GM13976 (cell line): ENCODE results near the gene ERFL.

Source experiments
- DNase-seq: peaks from one replicate; pipeline ENCODE4 v3.0.0; 2012; ENCODE audit warnings: low spot score
- in situ Hi-C: fragments of 300-500 bp; cut with MboI; formaldehyde crosslinking; loops from one replicate; pipeline ENCODE4 v1.12.0; 2022; ENCODE audit warnings: low sequenced_read_pairs, mixed read lengths, inconsistent platforms; ENCODE audit not compliant: unreplicated experiment
- TF ChIP-seq, protein P1 (sequence below): IDR thresholded peaks from 2 replicates; pipeline ENCODE4 v1.5.1; 2012; ENCODE audit warnings: borderline replicate concordance, mild to moderate bottlenecking; ENCODE audit not compliant: insufficient read depth; ENCODE audit errors: extremely low read depth, missing control alignments, control extremely low read depth

ERFL gene

DNA sequence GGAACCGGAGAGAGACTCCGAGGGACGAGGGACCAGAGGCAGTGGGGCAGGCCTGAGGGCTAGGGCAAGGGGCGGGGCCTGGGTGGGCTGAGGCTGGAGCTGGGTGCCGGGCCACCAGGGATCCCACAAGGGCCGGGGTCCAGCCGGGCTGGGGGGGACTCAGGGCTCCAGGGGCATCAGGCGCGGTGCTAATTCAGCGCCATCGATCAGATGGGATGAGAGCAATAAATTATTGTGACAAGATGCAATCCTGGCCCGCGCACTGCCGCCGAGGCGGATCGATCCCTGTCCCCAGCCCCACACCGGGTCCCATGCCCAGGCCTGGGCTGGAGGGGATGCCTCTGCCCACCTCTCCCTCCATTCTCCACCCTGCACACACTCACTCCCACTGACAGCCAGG is 5.7 kb downstream of the ERFL start:
- TF ChIP-seq, protein P1, sequence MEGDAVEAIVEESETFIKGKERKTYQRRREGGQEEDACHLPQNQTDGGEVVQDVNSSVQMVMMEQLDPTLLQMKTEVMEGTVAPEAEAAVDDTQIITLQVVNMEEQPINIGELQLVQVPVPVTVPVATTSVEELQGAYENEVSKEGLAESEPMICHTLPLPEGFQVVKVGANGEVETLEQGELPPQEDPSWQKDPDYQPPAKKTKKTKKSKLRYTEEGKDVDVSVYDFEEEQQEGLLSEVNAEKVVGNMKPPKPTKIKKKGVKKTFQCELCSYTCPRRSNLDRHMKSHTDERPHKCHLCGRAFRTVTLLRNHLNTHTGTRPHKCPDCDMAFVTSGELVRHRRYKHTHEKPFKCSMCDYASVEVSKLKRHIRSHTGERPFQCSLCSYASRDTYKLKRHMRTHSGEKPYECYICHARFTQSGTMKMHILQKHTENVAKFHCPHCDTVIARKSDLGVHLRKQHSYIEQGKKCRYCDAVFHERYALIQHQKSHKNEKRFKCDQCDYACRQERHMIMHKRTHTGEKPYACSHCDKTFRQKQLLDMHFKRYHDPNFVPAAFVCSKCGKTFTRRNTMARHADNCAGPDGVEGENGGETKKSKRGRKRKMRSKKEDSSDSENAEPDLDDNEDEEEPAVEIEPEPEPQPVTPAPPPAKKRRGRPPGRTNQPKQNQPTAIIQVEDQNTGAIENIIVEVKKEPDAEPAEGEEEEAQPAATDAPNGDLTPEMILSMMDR: no peak
- no peak for DNase-seq
- in situ Hi-C loops: no loop called here

DNA sequence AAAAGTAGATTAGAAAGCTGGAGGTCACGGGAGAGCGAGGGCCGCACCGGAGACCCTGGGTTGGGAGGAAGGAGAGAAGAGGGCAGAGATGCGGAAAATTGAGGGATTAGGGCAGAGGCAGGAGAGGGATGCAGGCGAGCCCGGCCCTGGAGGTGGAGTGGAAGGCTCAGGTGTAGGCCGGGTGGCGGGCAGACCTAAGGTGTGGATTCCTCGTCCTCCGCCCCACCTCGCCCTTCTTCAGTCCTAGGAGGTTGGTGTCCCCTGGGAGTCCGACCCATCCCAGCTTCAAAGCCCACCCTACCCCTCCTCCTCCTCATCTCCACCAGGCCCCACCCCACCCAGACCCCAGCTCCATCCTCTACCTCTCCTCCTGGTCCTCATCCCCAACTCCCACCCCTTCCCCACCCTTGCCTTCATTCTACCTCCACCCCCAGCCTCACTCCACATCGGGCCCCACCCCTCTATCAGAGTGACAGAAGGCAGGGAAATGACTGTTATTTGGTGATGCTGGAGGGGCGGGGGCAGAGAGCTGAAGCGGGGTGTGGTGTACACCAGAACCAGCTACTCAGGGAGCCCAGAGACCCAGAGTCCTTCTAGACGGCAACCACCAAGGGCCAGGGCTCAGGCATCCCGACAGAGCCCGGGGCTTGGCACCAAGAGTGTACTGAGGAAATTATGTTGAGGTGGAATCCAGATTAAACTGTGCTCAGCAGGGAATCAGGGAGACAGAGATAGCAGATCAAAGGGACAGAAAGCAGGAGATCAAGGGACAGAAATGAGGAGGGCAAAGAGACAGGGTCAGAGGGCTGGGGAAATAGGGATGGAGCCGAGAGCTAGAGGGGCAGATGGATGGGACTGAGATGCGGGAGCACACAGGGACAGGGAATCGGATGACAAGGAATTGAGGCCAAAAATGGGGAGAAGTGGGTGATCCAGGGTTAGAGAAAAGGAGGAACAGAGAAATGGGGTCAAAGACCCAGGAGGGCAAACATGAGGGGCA is 6.4 kb downstream of the ERFL start:
- DNase-seq: no peak
- TF ChIP-seq, protein P1: no peak
- in situ Hi-C loops: no loop called here

DNA sequence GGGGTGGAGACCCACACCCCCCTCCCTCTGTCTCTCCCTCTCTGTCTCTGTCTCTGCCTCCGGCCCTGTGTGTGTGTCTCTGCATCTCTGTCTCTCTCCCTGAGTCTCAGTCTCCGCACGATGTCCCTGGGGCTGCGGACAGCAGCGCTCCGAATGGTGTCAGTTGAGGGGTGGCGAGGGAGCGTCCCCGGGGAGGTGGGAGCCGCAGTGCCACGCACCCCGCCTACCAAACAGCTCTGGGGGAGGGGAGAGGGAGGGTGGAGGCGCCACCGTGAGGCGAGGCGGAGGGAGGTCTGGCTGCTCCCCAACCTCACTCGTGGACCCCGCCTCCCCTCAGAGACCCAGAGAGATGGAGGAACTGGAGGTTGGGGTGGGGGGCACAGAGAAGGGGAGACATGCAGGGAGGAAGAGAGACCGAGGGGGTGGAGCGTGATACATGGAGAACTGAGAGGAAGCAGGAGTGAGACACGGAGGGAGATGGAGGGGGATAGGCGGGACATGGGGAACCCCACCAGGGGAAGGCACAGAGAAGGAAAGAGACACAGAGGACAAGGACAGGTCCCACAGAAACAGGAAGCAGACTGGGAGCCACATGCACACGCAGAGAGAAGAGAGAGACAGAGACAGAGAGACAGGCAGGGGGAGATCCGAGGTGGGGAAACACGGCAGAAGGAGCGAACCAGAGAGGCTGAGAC is 7.2 kb downstream of the ERFL start:
- TF ChIP-seq, protein P1: no peak
- in situ Hi-C loops: no loop called here
- DNase-seq: no peak

DNA sequence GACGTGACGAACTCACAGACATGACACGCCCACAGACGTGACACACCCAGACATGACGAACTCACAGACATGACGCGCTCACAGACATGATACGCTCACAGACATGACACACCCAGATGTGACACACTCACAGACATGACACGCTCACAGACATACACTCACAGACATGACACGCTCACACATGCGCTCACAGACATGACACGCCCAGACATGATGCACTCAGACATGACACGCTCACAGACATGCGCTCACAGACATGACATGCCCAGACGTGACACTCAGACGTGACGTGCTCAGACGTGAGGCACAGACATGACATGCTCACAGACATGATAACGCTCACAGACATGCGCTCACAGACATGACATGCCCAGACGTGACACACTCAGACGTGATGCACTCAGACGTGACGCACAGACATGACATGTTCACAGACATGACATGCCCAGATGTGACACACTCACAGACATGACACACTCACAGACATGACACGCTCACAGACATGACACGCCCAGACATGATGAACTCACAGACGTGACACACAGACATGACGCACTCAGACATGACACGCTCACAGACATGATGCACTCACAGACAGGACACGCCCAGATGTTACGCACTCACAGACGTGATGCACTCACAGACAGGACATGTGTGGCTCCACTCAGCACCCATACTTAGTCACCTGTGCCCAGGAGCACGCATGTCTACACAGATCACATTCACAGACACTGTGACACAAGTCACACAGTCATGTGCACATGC is 8.1 kb downstream of the ERFL start:
- in situ Hi-C loops: no loop called here
- TF ChIP-seq, protein P1: no peak
- no peak for DNase-seq

DNA sequence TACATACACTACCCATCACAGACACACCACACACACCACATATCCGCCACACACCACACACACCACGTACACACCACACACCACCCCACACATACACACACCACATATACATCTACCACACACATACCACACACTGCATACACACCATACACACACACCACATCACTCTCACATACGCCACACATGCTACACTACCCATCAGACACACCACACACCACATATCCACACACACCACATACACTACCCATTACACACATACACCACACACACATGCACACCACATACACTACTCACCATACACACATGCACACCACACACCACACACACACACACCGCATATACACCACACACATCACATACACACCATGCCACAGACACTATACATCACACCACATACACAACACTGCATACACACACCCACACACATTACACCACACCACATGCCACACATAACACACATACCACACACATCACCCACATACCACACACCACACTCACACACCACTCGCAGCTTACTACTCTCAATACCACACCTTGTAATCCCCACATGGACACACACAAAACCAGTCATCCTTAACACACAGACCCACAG is 9.5 kb downstream of the ERFL start:
- TF ChIP-seq, protein P1: no peak
- no peak for DNase-seq
- in situ Hi-C loops: no loop called here

DNA sequence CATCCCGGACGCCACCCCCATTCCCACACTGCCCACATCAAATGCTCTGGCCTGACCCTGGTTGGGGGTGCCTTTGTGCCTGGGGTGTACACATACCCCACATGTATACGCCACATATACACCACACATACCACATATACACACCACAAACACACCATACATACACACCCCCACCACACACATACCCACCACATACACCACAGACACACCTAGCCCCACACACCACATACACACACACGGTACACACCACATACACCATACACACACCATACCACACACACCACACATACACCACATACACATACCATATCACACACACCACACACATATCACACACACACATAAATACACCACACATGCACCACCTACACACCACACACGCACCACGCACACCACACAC is 10.2 kb downstream of the ERFL start:
- TF ChIP-seq, protein P1: no peak
- DNase-seq: no peak
- in situ Hi-C loops: no loop called here
